H9 (cell line): ENCODE data around the gene KIAA1328. TPM values are rescaled to one million over a fixed set of nuclear protein-coding genes. Genes with fewer than 3 reads are reported as not detected.

Experiments
- DNase-seq: peaks from one replicate; pipeline ENCODE4 v3.0.0-alpha.2; 2017
- H2AFZ ChIP-seq: one replicate; pipeline ENCODE4 v1.6.1; 2013; ENCODE audit warnings: mild to moderate bottlenecking, low read length, control low read depth, moderate library complexity
- H2AK5ac ChIP-seq: 2 replicates; pipeline ENCODE4 v1.6.1; 2013; ENCODE audit warnings: low read length, control low read depth, mixed read lengths; ENCODE audit not compliant: insufficient read length
- H2BK120ac ChIP-seq: one replicate; pipeline ENCODE4 v1.6.1; 2013; ENCODE audit warnings: low read depth, mild to moderate bottlenecking, low read length, control low read depth, inconsistent platforms; ENCODE audit not compliant: poor library complexity, severe bottlenecking
- H2BK12ac ChIP-seq: 2 replicates; pipeline ENCODE4 v1.6.1; 2013; ENCODE audit warnings: low read length, control low read depth, mixed read lengths, low read depth; ENCODE audit not compliant: insufficient read length
- H2BK15ac ChIP-seq: 2 replicates; pipeline ENCODE4 v1.6.1; 2013; ENCODE audit warnings: low read depth, low read length, control low read depth
- H2BK20ac ChIP-seq: one replicate; pipeline ENCODE4 v1.6.1; 2013; ENCODE audit warnings: low read depth, mild to moderate bottlenecking, low read length, control low read depth, inconsistent platforms; ENCODE audit not compliant: poor library complexity, severe bottlenecking
- H2BK5ac ChIP-seq: 2 replicates; pipeline ENCODE4 v1.6.1; 2013; ENCODE audit warnings: low read length, control low read depth, mixed read lengths; ENCODE audit not compliant: insufficient read length
- H3K14ac ChIP-seq: 2 replicates; pipeline ENCODE4 v1.6.1; 2013; ENCODE audit warnings: low read length, control low read depth; ENCODE audit not compliant: insufficient read depth
- H3K18ac ChIP-seq: 2 replicates; pipeline ENCODE4 v1.6.1; 2013; ENCODE audit warnings: low read depth, mild to moderate bottlenecking, mixed read lengths, low read length, control low read depth; ENCODE audit not compliant: insufficient read length
- H3K23ac ChIP-seq: 2 replicates; pipeline ENCODE4 v1.6.1; 2013; ENCODE audit warnings: low read length, control low read depth, mixed read lengths, low read depth; ENCODE audit not compliant: insufficient read length
- H3K23me2 ChIP-seq: 2 replicates; pipeline ENCODE4 v1.6.1; 2013; ENCODE audit warnings: low read depth, mild to moderate bottlenecking, mixed read lengths, low read length, control low read depth; ENCODE audit not compliant: insufficient read length, poor library complexity, severe bottlenecking
- H3K27ac ChIP-seq: 2 replicates; pipeline ENCODE4 v1.5.1; 2013; ENCODE audit warnings: low read length, control low read depth, mixed read lengths, low read depth; ENCODE audit not compliant: insufficient read length
- H3K27me3 ChIP-seq: 2 replicates; pipeline ENCODE4 v1.6.1; 2013; ENCODE audit warnings: low read length, control low read depth, inconsistent platforms; ENCODE audit not compliant: insufficient read depth
- H3K4ac ChIP-seq: 2 replicates; pipeline ENCODE4 v1.6.1; 2013; ENCODE audit warnings: low read depth, mild to moderate bottlenecking, control low read depth, inconsistent platforms, low read length, moderate library complexity
- H3K4me1 ChIP-seq: 2 replicates; pipeline ENCODE4 v1.6.1; 2013; ENCODE audit warnings: low read length, control low read depth, inconsistent platforms; ENCODE audit not compliant: insufficient read depth
- H3K4me2 ChIP-seq: 2 replicates; pipeline ENCODE4 v1.6.1; 2013; ENCODE audit warnings: low read length, control low read depth, mixed read lengths; ENCODE audit not compliant: insufficient read length, insufficient read depth
- H3K56ac ChIP-seq: 2 replicates; pipeline ENCODE4 v1.6.1; 2013; ENCODE audit warnings: low read depth, mild to moderate bottlenecking, mixed read lengths, low read length, control low read depth; ENCODE audit not compliant: insufficient read length
- H3K79me1 ChIP-seq: 2 replicates; pipeline ENCODE4 v1.6.1; 2013; ENCODE audit warnings: low read depth, mild to moderate bottlenecking, moderate library complexity, low read length, control low read depth, inconsistent platforms; ENCODE audit not compliant: insufficient read depth, poor library complexity, severe bottlenecking
- H3K79me2 ChIP-seq: 2 replicates; pipeline ENCODE4 v1.6.1; 2013; ENCODE audit warnings: low read length, control low read depth, inconsistent platforms; ENCODE audit not compliant: insufficient read depth
- H3K9ac ChIP-seq: 2 replicates; pipeline ENCODE4 v1.6.1; 2013; ENCODE audit warnings: low read length, control low read depth, mixed read lengths; ENCODE audit not compliant: insufficient read length; ENCODE audit errors: extremely low read depth
- H3K9me3 ChIP-seq: one replicate; pipeline ENCODE4 v1.6.1; 2013; ENCODE audit warnings: low read depth, low read length, inconsistent platforms; ENCODE audit not compliant: control insufficient read depth
- H3T11ph ChIP-seq: one replicate; pipeline ENCODE4 v1.6.1; 2013; ENCODE audit warnings: mild to moderate bottlenecking, low read length, control low read depth, inconsistent platforms
- H4K20me1 ChIP-seq: one replicate; pipeline ENCODE4 v1.6.1; 2013; ENCODE audit not compliant: control insufficient read depth, insufficient read length, insufficient read depth
- H4K5ac ChIP-seq: 2 replicates; pipeline ENCODE4 v1.6.1; 2013; ENCODE audit warnings: low read depth, mild to moderate bottlenecking, mixed read lengths, low read length, control low read depth; ENCODE audit not compliant: insufficient read length
- H4K8ac ChIP-seq: replicated peaks from 2 replicates; pipeline ENCODE4 v1.6.1; 2013; ENCODE audit warnings: low read length, control low read depth, mixed read lengths, low read depth; ENCODE audit not compliant: insufficient read length
- H4K91ac ChIP-seq: 2 replicates; pipeline ENCODE4 v1.6.1; 2013; ENCODE audit warnings: low read depth, mild to moderate bottlenecking, moderate library complexity, mixed read lengths, low read length, control low read depth; ENCODE audit not compliant: insufficient read length
- H3K27ac Mint-ChIP-seq, 3 experiments: 2 replicates in 2 of 3; 3 replicates in 1 of 3; pipeline ENCODE4 v1.8.0; 2020 to 2021; ENCODE audit warnings: mixed read lengths in 3 of 3, mild to moderate bottlenecking in 1 of 3, moderate library complexity in 1 of 3
- H3K27me3 Mint-ChIP-seq: 2 replicates; pipeline ENCODE4 v1.8.0; 2021; ENCODE audit warnings: low read depth, mild to moderate bottlenecking, moderate library complexity, mixed read lengths
- H3K36me3 Mint-ChIP-seq, 3 experiments: 2 replicates in 2 of 3; 3 replicates in 1 of 3; pipeline ENCODE4 v1.8.0; 2020 to 2021; ENCODE audit warnings: low read depth in 3 of 3, mixed read lengths in 3 of 3; ENCODE audit not compliant: insufficient read depth in 1 of 3
- H3K4me1 Mint-ChIP-seq, 2 experiments: 2 replicates each; pipeline ENCODE4 v1.8.0; 2020; ENCODE audit warnings: mixed read lengths in 2 of 2
- H3K4me3 Mint-ChIP-seq, 2 experiments: 2 replicates in 1 of 2; 3 replicates in 1 of 2; pipeline ENCODE4 v1.8.0; 2020 to 2021; ENCODE audit warnings: mild to moderate bottlenecking in 2 of 2, mixed read lengths in 2 of 2, moderate library complexity in 1 of 2
- H3K9me3 Mint-ChIP-seq, 2 experiments: 2 replicates in 1 of 2; 3 replicates in 1 of 2; pipeline ENCODE4 v1.8.0; 2020; ENCODE audit warnings: mild to moderate bottlenecking in 2 of 2, mixed read lengths in 2 of 2, moderate library complexity in 1 of 2
- WGBS: extraction: QIAGEN DNeasy Blood & Tissue Kit; methylation state at CpG from one replicate; pipeline ENCODE4 v1.1.7; 2013; ENCODE audit warnings: missing lambda C conversion rate, low lambda C conversion rate, mixed read lengths; ENCODE audit not compliant: insufficient read length; ENCODE audit errors: extremely low coverage; 5-methylcytosine and 5-hydroxymethylcytosine counted together
- total RNA-seq: library from RNA; stranded (reverse); gene quantifications from 2 replicates; pipeline ENCODE4 v1.2.1, GENCODE V29; 2021
- TF ChIP-seq, protein P1 (sequence below): fragments of 200-600 bp; sonication (generic); conservative IDR thresholded peaks from 3 replicates; pipeline ENCODE4 v1.8.0; 2021; ENCODE audit warnings: antibody characterized with exemption, mild to moderate bottlenecking

The KIAA1328 gene
- total RNA-seq, 1 experiment from 2014 or later = 4.9 TPM

DNA sequence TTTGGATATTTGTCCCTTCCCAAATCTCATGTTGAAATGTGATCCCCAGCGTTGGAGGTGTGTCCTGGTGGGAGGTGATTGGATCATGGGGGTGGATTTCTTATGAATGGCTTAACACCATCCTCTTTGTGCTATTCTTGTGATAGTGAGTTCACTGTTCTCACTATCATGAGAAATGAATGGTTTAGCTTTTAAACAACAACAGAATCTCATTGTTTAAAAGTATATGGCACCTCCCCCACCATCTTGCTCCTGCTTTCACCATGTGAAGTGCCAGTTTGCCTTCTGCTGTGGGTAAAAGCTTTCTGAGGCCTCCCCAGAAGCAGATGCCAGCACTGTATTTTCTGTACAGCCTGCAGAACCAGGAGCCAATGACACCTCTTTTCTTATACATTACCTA is 38.1 kb downstream of the KIAA1328 start:
- Histone ChIP-seq H3K9ac (no peak overlapping the region), H2AFZ (no peak overlapping the region), H3K23ac (no peak overlapping the region), H2AK5ac (no peak overlapping the region), H3K4me2 (no peak overlapping the region), H4K8ac (no peak overlapping the region), H3K27me3 (no peaks in the 10 kb centered on the region), H3K18ac (no peak overlapping the region), H2BK5ac (no peak overlapping the region), H3K9me3 (no peaks in the 10 kb centered on the region), H2BK15ac (no peak overlapping the region), H3T11ph (no peak overlapping the region), H3K27ac (no peak overlapping the region), H3K79me2 (no peaks in the 10 kb centered on the region), H2BK12ac (no peak overlapping the region), H2BK120ac (no peak overlapping the region), H3K14ac (no peak overlapping the region), H4K91ac (no peak overlapping the region), H2BK20ac (no peak overlapping the region), H4K5ac (no peak overlapping the region), H3K56ac (no peak overlapping the region), H4K20me1 (no peaks in the 10 kb centered on the region), H3K4ac (no peak overlapping the region), H3K23me2 (no peaks in the 10 kb centered on the region), H3K79me1 (no peaks in the 10 kb centered on the region), H3K4me1 (peaks cover 5% of the 10 kb centered on the region; the same call in 1 of the 2 replicates)
- H3K9me3 Mint-ChIP-seq = no peaks in the 10 kb centered on the region
- H3K36me3 Mint-ChIP-seq = peaks cover 0 to 2% (median 0%) of the 10 kb centered on the region in 3 experiments; a peak in 1 of 7 replicates
- TF ChIP-seq, protein P1, sequence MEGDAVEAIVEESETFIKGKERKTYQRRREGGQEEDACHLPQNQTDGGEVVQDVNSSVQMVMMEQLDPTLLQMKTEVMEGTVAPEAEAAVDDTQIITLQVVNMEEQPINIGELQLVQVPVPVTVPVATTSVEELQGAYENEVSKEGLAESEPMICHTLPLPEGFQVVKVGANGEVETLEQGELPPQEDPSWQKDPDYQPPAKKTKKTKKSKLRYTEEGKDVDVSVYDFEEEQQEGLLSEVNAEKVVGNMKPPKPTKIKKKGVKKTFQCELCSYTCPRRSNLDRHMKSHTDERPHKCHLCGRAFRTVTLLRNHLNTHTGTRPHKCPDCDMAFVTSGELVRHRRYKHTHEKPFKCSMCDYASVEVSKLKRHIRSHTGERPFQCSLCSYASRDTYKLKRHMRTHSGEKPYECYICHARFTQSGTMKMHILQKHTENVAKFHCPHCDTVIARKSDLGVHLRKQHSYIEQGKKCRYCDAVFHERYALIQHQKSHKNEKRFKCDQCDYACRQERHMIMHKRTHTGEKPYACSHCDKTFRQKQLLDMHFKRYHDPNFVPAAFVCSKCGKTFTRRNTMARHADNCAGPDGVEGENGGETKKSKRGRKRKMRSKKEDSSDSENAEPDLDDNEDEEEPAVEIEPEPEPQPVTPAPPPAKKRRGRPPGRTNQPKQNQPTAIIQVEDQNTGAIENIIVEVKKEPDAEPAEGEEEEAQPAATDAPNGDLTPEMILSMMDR = no peak
- H3K27me3 Mint-ChIP-seq = no peaks in the 10 kb centered on the region
- no peak for DNase-seq
- H3K4me3 Mint-ChIP-seq = no peak overlapping the region
- no peak overlapping the region for H3K27ac Mint-ChIP-seq
- WGBS = no CpG with 5 or more reads among the region's 1 CpG
- peaks cover 5 to 9% of the 10 kb centered on the region in 2 experiments for H3K4me1 Mint-ChIP-seq
